K562 (cell line): ENCODE measurements around the gene PHF21A. TPM values are rescaled to one million over a fixed set of nuclear protein-coding genes. Genes with fewer than 3 reads are reported as not detected.

Experiments
- CHD2 ChIP-seq: IDR thresholded peaks from 2 replicates; pipeline ENCODE4 v1.6.1; 2011; ENCODE audit warnings: low read depth, low read length
- FOXA3 ChIP-seq, 2 experiments: fragments of 450-650 bp in 1 of 2; sonication (generic) in 1 of 2; formaldehyde crosslinking; IDR thresholded peaks in 1 of 2; conservative IDR thresholded peaks in 1 of 2; 2 replicates each; pipeline versions ENCODE4 v1.4.0 to v1.8.0; 2020 to 2022; ENCODE audit warnings: mild to moderate bottlenecking in 2 of 2, missing genetic modification reagents in 1 of 2
- KLF10 ChIP-seq: fragments of 250-450 bp; sonication (Bioruptor Pico); IDR thresholded peaks from 2 replicates; pipeline ENCODE4 v1.6.1; 2021; ENCODE audit warnings: matching md5 sums
- NEUROD1 ChIP-seq: fragments of 150-350 bp; IDR thresholded peaks from 2 replicates; pipeline ENCODE4 v1.6.1; 2014; ENCODE audit warnings: borderline replicate concordance, low read length, low read depth; ENCODE audit not compliant: partially characterized antibody
- NR1H2 ChIP-seq: sonication (generic); formaldehyde crosslinking; IDR thresholded peaks from 2 replicates; pipeline ENCODE4 v1.4.0; 2020; ENCODE audit warnings: mild to moderate bottlenecking, missing genetic modification reagents
- POLR2AphosphoS5 ChIP-seq: IDR thresholded peaks from 2 replicates; pipeline ENCODE4 v1.6.1; 2011; ENCODE audit warnings: mild to moderate bottlenecking, low read depth, low read length, moderate library complexity; ENCODE audit not compliant: control insufficient read depth, insufficient read depth
- RCOR1 ChIP-seq, 2 experiments: IDR thresholded peaks; 2 replicates each; pipeline ENCODE4 v1.6.1; 2012; ENCODE audit warnings: low read depth in 2 of 2, low read length in 2 of 2, borderline replicate concordance in 1 of 2, improper control_type of control experiment in 1 of 2
- SPI1 ChIP-seq: IDR thresholded peaks from 2 replicates; pipeline ENCODE4 v1.6.1; 2011; ENCODE audit warnings: low read depth, low read length, control low read depth, borderline replicate concordance
- ZFPM2 ChIP-seq: fragments of 250-450 bp; sonication (Bioruptor Pico); IDR thresholded peaks from 2 replicates; pipeline ENCODE4 v1.5.1; 2022; ENCODE audit warnings: mild to moderate bottlenecking
- ZNF121 ChIP-seq: sonication (generic); formaldehyde crosslinking; conservative IDR thresholded peaks from 2 replicates; pipeline ENCODE4 v1.8.0; 2022; ENCODE audit warnings: missing genetic modification reagents
- ZNF184 ChIP-seq: sonication (generic); formaldehyde crosslinking; IDR thresholded peaks from 2 replicates; pipeline ENCODE4 v1.5.0; 2020; ENCODE audit warnings: missing genetic modification reagents
- ZNF274 ChIP-seq: IDR thresholded peaks from 2 replicates; pipeline ENCODE4 v1.6.1; 2011; ENCODE audit warnings: low read depth, mild to moderate bottlenecking, low read length, moderate library complexity, borderline replicate concordance
- ZNF3 ChIP-seq: fragments of 250-450 bp; sonication (Bioruptor Pico); IDR thresholded peaks from 2 replicates; pipeline ENCODE4 v1.5.0; 2021; ENCODE audit warnings: mild to moderate bottlenecking, moderate library complexity
- ZNF586 ChIP-seq: fragments of 450-650 bp; formaldehyde crosslinking; conservative IDR thresholded peaks from 2 replicates; pipeline ENCODE4 v1.4.0; 2020; ENCODE audit warnings: mild to moderate bottlenecking, moderate library complexity
- polyA plus RNA-seq, 8 experiments: library from polyadenylated mRNA; depleted of rRNA in 4 of 8; stranded (reverse) in 5 of 8; unstranded in 3 of 8; fragments of >200 nt; fragmentation: Nextera tagmentation in 2 of 8; fragmentation: Illumina TruSeq in 1 of 8; extraction: Ambion mirVana in 2 of 8; extraction: Trizol in 1 of 8; gene quantifications; 2 replicates each; pipeline versions ENCODE4 v1.2.1 to v1.2.3, GENCODE V29; 2011 to 2014; ENCODE audit warnings: inconsistent platforms in 1 of 8, missing spikeins in 1 of 8
- total RNA-seq, 7 experiments: library from RNA; depleted of rRNA in 6 of 7; stranded (reverse); fragments of >200 nt in 6 of 7; fragmentation: Illumina TruSeq in 2 of 7; extraction: Trizol in 2 of 7; gene quantifications; 2 replicates each; pipeline versions ENCODE4 v1.2.1 to v1.2.3, GENCODE V29; 2011 to 2021; ENCODE audit warnings: low replicate concordance in 1 of 7
- TF ChIP-seq, protein P1 (sequence below): fragments of 450-650 bp; IDR thresholded peaks from 2 replicates; pipeline ENCODE4 v1.6.1; 2016; ENCODE audit warnings: missing biosample characterization, missing genetic modification characterization
- TF ChIP-seq, protein P2 (sequence below), 2 experiments: fragments of 450-650 bp in 1 of 2; sonication (generic) in 1 of 2; formaldehyde crosslinking; conservative IDR thresholded peaks; 2 replicates each; pipeline versions ENCODE4 v1.4.0 to v1.8.1; 2020 to 2022; ENCODE audit warnings: mild to moderate bottlenecking in 1 of 2, missing genetic modification reagents in 1 of 2
- TF ChIP-seq, protein P3 (sequence below): fragments of 250-450 bp; sonication (Bioruptor Pico); IDR thresholded peaks from 2 replicates; pipeline ENCODE4 v1.8.0; 2022; ENCODE audit warnings: inconsistent platforms
- TF ChIP-seq, protein P4 (sequence below): fragments of 450-650 bp; conservative IDR thresholded peaks from 2 replicates; pipeline ENCODE4 v1.6.1; 2016; ENCODE audit warnings: missing genetic modification characterization, low read depth, mild to moderate bottlenecking, missing compliant biosample characterization, moderate library complexity
- TF ChIP-seq, protein P5 (sequence below): IDR thresholded peaks from 2 replicates; pipeline ENCODE4 v1.6.1; 2011; ENCODE audit not compliant: insufficient read length; ENCODE audit errors: extremely low read depth

PHF21A gene
- total and polyA plus RNA-seq, 9 of the 15 experiments (the other 6 are each of a cell fraction or from before 2014, with no cell fraction given): 1.5 to 32.4 (median 10.7) TPM

DNA sequence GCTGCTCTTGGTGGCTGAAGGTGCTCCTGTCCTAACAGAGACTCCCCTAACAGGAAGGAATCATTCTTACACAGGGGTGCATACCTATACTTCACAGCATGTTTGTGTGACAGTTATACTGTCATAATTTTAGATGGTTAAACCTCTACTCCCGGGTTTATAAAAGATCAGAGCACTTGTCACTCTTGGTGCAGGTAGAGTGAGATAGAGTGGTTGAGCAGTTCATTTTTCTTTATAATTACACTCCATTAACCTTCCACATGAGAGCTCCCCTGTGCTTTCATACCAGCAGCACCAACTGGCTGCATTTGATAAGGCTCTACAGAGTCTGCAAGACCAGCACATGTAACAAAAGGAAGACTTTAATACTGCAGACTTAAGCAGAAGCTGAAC lies 125.9 kb downstream of the PHF21A start (continued):
- TF ChIP-seq SPI1: no peak
- TF ChIP-seq, protein P1, sequence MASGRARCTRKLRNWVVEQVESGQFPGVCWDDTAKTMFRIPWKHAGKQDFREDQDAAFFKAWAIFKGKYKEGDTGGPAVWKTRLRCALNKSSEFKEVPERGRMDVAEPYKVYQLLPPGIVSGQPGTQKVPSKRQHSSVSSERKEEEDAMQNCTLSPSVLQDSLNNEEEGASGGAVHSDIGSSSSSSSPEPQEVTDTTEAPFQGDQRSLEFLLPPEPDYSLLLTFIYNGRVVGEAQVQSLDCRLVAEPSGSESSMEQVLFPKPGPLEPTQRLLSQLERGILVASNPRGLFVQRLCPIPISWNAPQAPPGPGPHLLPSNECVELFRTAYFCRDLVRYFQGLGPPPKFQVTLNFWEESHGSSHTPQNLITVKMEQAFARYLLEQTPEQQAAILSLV (tag): no peak
- TF ChIP-seq ZNF121 (CRISPR knock-in tag): no peak
- no peak for TF ChIP-seq CHD2
- TF ChIP-seq FOXA3 (CRISPR knock-in tag; conservative IDR thresholded peaks at IDR 0.05 in 1 of 2, IDR thresholded peaks at IDR 0.05 in 1 of 2): no peak
- TF ChIP-seq ZNF3 (CRISPR knock-in tag): no peak
- peak; percentile 90 for TF ChIP-seq POLR2AphosphoS5
- TF ChIP-seq ZNF184 (CRISPR knock-in tag): no peak
- TF ChIP-seq ZFPM2: no peak
- no peak for TF ChIP-seq NR1H2
- TF ChIP-seq ZNF274: no peak
- TF ChIP-seq, protein P2, sequence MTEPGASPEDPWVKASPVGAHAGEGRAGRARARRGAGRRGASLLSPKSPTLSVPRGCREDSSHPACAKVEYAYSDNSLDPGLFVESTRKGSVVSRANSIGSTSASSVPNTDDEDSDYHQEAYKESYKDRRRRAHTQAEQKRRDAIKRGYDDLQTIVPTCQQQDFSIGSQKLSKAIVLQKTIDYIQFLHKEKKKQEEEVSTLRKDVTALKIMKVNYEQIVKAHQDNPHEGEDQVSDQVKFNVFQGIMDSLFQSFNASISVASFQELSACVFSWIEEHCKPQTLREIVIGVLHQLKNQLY (CRISPR knock-in tag; conservative IDR thresholded peaks at IDR 0.05): no peak
- TF ChIP-seq RCOR1 (IDR thresholded peaks at IDR 0.05; ENCODE audit: borderline replicate concordance in 1 of 2, low read depth in 2 of 2, low read length in 2 of 2): no peak; a peak in 1 of 4 replicates
- TF ChIP-seq, protein P3, sequence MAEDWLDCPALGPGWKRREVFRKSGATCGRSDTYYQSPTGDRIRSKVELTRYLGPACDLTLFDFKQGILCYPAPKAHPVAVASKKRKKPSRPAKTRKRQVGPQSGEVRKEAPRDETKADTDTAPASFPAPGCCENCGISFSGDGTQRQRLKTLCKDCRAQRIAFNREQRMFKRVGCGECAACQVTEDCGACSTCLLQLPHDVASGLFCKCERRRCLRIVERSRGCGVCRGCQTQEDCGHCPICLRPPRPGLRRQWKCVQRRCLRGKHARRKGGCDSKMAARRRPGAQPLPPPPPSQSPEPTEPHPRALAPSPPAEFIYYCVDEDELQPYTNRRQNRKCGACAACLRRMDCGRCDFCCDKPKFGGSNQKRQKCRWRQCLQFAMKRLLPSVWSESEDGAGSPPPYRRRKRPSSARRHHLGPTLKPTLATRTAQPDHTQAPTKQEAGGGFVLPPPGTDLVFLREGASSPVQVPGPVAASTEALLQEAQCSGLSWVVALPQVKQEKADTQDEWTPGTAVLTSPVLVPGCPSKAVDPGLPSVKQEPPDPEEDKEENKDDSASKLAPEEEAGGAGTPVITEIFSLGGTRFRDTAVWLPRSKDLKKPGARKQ (CRISPR knock-in tag): no peak
- TF ChIP-seq ZNF586 (CRISPR knock-in tag): no peak
- no peak for TF ChIP-seq KLF10 (CRISPR knock-in tag)
- TF ChIP-seq, protein P4, sequence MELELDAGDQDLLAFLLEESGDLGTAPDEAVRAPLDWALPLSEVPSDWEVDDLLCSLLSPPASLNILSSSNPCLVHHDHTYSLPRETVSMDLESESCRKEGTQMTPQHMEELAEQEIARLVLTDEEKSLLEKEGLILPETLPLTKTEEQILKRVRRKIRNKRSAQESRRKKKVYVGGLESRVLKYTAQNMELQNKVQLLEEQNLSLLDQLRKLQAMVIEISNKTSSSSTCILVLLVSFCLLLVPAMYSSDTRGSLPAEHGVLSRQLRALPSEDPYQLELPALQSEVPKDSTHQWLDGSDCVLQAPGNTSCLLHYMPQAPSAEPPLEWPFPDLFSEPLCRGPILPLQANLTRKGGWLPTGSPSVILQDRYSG: 0 out of 2 replicates have a peak, but pooled peaks have one; percentile 13
- no peak for TF ChIP-seq NEUROD1
- TF ChIP-seq, protein P5, sequence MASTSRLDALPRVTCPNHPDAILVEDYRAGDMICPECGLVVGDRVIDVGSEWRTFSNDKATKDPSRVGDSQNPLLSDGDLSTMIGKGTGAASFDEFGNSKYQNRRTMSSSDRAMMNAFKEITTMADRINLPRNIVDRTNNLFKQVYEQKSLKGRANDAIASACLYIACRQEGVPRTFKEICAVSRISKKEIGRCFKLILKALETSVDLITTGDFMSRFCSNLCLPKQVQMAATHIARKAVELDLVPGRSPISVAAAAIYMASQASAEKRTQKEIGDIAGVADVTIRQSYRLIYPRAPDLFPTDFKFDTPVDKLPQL: no peak
